IMR-90 (cell line): Measurements from ENCODE around the gene PRM2. TPM values are rescaled to one million over a fixed set of nuclear protein-coding genes. Genes with fewer than 3 reads are reported as not detected.

Experiments
- ATAC-seq: fragments of 200-7000 bp; cut with Tn5 transposase; 2 replicates; pipeline ENCODE4 v1.9.1; 2020; ENCODE audit warnings: low read depth, mild to moderate bottlenecking, moderate library complexity
- BruUV-seq: library from RNA; stranded (reverse); fragments of 400-500 nt; replicated peaks from 2 replicates; lab custom pipeline; 2021; lab: Mats Ljungman, UMichigan
- CTCF ChIA-PET: fragments of 300-600 bp; formaldehyde crosslinking; extraction: SDS; loops from one replicate; lab custom pipeline; 2021; ENCODE audit warnings: antibody characterized with exemption; lab: Yijun Ruan, JAX
- POLR2A ChIA-PET: fragments of 300-600 bp; sonication (Branson Sonifier 250); formaldehyde crosslinking; loops from one replicate; lab custom pipeline; 2022; ENCODE audit warnings: antibody characterized with exemption; ENCODE audit not compliant: unreplicated experiment; lab: Charles Lee
- DNase-seq: peaks from one replicate; pipeline ENCODE4 v3.0.0; 2013
- H2AFZ ChIP-seq: replicated peaks from 2 replicates; pipeline ENCODE3; 2013; ENCODE audit warnings: low read length, mild to moderate bottlenecking; ENCODE audit not compliant: poor library complexity
- H2AK5ac ChIP-seq: 2 replicates; pipeline ENCODE4 v1.6.1; 2013; ENCODE audit warnings: low read depth, low read length, inconsistent platforms
- H2AK9ac ChIP-seq: replicated peaks from 2 replicates; pipeline ENCODE3; 2013; ENCODE audit warnings: mild to moderate bottlenecking, low read depth, low read length, moderate library complexity; ENCODE audit not compliant: poor library complexity
- H2BK120ac ChIP-seq: 2 replicates; pipeline ENCODE4 v1.6.1; 2013; ENCODE audit warnings: low read depth, low read length, inconsistent platforms
- H2BK15ac ChIP-seq: 3 replicates; pipeline ENCODE4 v1.6.1; 2013; ENCODE audit warnings: low read depth, low read length, inconsistent platforms
- H2BK20ac ChIP-seq: 2 replicates; pipeline ENCODE4 v1.6.1; 2013; ENCODE audit warnings: low read depth, mild to moderate bottlenecking, inconsistent platforms, low read length, moderate library complexity
- H2BK5ac ChIP-seq: 2 replicates; pipeline ENCODE4 v1.6.1; 2013; ENCODE audit warnings: mild to moderate bottlenecking, low read depth, low read length, inconsistent platforms; ENCODE audit not compliant: poor library complexity, severe bottlenecking
- H3K14ac ChIP-seq: replicated peaks from 2 replicates; pipeline ENCODE4 v1.6.1; 2013; ENCODE audit warnings: low read depth, low read length, inconsistent platforms
- H3K18ac ChIP-seq: 2 replicates; pipeline ENCODE4 v1.6.1; 2013; ENCODE audit warnings: low read depth, low read length, control low read depth
- H3K23ac ChIP-seq: 2 replicates; pipeline ENCODE4 v1.6.1; 2013; ENCODE audit warnings: low read depth, low read length, inconsistent platforms
- H3K27ac ChIP-seq: 2 replicates; pipeline ENCODE4 v1.5.1; 2013; ENCODE audit warnings: mild to moderate bottlenecking, control low read depth, low read length; ENCODE audit not compliant: insufficient read depth
- H3K27me3 ChIP-seq: 2 replicates; pipeline ENCODE4 v1.6.1; 2013; ENCODE audit warnings: low read length; ENCODE audit not compliant: control insufficient read depth, insufficient read depth
- H3K36me3 ChIP-seq: 2 replicates; pipeline ENCODE4 v1.6.1; 2013; ENCODE audit warnings: low read length, mixed read lengths; ENCODE audit not compliant: control insufficient read depth, insufficient read depth
- H3K4ac ChIP-seq: 2 replicates; pipeline ENCODE4 v1.6.1; 2013; ENCODE audit warnings: low read depth, low read length, inconsistent platforms
- H3K4me1 ChIP-seq: 2 replicates; pipeline ENCODE4 v1.6.1; 2013; ENCODE audit warnings: low read length, mixed read lengths; ENCODE audit not compliant: control insufficient read depth, insufficient read depth
- H3K4me2 ChIP-seq: 2 replicates; pipeline ENCODE4 v1.6.1; 2013; ENCODE audit warnings: low read depth, mild to moderate bottlenecking, control low read depth, low read length, moderate library complexity
- H3K4me3 ChIP-seq: 2 replicates; pipeline ENCODE4 v1.5.1; 2013; ENCODE audit warnings: low read depth, mild to moderate bottlenecking, control low read depth, low read length, moderate library complexity; ENCODE audit not compliant: insufficient read depth
- H3K56ac ChIP-seq: 2 replicates; pipeline ENCODE4 v1.6.1; 2013; ENCODE audit warnings: low read length, inconsistent platforms; ENCODE audit not compliant: insufficient read depth; ENCODE audit errors: extremely low read depth
- H3K79me1 ChIP-seq, 2 experiments: 2 replicates each; pipeline ENCODE4 v1.6.1; 2013; ENCODE audit warnings: low read length in 2 of 2, inconsistent platforms in 1 of 2, low read depth in 1 of 2
- H3K9ac ChIP-seq: 2 replicates; pipeline ENCODE4 v1.6.1; 2013; ENCODE audit warnings: low read depth, low read length, control low read depth
- H3K9me1 ChIP-seq: 2 replicates; pipeline ENCODE4 v1.6.1; 2013; ENCODE audit warnings: low read length, inconsistent platforms; ENCODE audit not compliant: insufficient read depth
- H3K9me3 ChIP-seq: 2 replicates; pipeline ENCODE4 v1.6.1; 2013; ENCODE audit warnings: low read length; ENCODE audit not compliant: control insufficient read depth, insufficient read depth
- H4K20me1 ChIP-seq: 2 replicates; pipeline ENCODE4 v1.6.1; 2013; ENCODE audit warnings: low read length, inconsistent platforms; ENCODE audit not compliant: insufficient read depth
- H4K5ac ChIP-seq: 2 replicates; pipeline ENCODE4 v1.6.1; 2013; ENCODE audit warnings: mild to moderate bottlenecking, low read depth, low read length, control low read depth
- H4K8ac ChIP-seq, 2 experiments: 2 replicates each; pipeline ENCODE4 v1.6.1; 2013; ENCODE audit warnings: low read depth in 2 of 2, low read length in 2 of 2, control low read depth in 1 of 2, inconsistent platforms in 1 of 2
- H4K91ac ChIP-seq: 2 replicates; pipeline ENCODE4 v1.6.1; 2013; ENCODE audit warnings: low read depth, low read length, inconsistent platforms; ENCODE audit not compliant: insufficient read depth
- BHLHE40 ChIP-seq: fragments of 150-350 bp; IDR thresholded peaks from 2 replicates; pipeline ENCODE4 v1.6.1; 2016; ENCODE audit warnings: mild to moderate bottlenecking, low read depth, low read length
- CEBPB ChIP-seq: IDR thresholded peaks from 2 replicates; pipeline ENCODE4 v1.6.1; 2012; ENCODE audit warnings: low read depth, low read length, improper control_type of control experiment
- CHD1 ChIP-seq: IDR thresholded peaks from 2 replicates; pipeline ENCODE4 v1.6.1; 2012; ENCODE audit warnings: low read depth, low read length, improper control_type of control experiment
- ELK1 ChIP-seq: fragments of 150-350 bp; IDR thresholded peaks from 2 replicates; pipeline ENCODE4 v1.6.1; 2016; ENCODE audit warnings: low read depth, mild to moderate bottlenecking, low read length, moderate library complexity, borderline replicate concordance
- FOS ChIP-seq: fragments of 150-350 bp; IDR thresholded peaks from 2 replicates; pipeline ENCODE4 v1.6.1; 2016; ENCODE audit warnings: low read depth, low read length
- MAFK ChIP-seq: IDR thresholded peaks from 2 replicates; pipeline ENCODE4 v1.6.1; 2012; ENCODE audit warnings: low read depth, low read length, improper control_type of control experiment
- MAZ ChIP-seq: IDR thresholded peaks from 2 replicates; pipeline ENCODE4 v1.6.1; 2012; ENCODE audit warnings: low read depth, mild to moderate bottlenecking, low read length, improper control_type of control experiment, moderate library complexity, borderline replicate concordance
- MXI1 ChIP-seq: IDR thresholded peaks from 2 replicates; pipeline ENCODE4 v1.6.1; 2012; ENCODE audit warnings: low read depth, mild to moderate bottlenecking, low read length, moderate library complexity, borderline replicate concordance
- NFE2L2 ChIP-seq: fragments of 150-350 bp; IDR thresholded peaks from 2 replicates; pipeline ENCODE4 v1.6.1; 2016; ENCODE audit warnings: low read depth, mild to moderate bottlenecking, low read length
- POLR2A ChIP-seq: IDR thresholded peaks from 2 replicates; pipeline ENCODE4 v1.6.1; 2012; ENCODE audit warnings: mild to moderate bottlenecking, low read depth, low read length
- RAD21 ChIP-seq: IDR thresholded peaks from 2 replicates; pipeline ENCODE4 v1.6.1; 2012; ENCODE audit warnings: low read length, improper control_type of control experiment
- RCOR1 ChIP-seq: IDR thresholded peaks from 2 replicates; pipeline ENCODE4 v1.6.1; 2012; ENCODE audit warnings: mild to moderate bottlenecking, low read length, improper control_type of control experiment; ENCODE audit not compliant: insufficient replicate concordance
- RFX5 ChIP-seq: IDR thresholded peaks from 2 replicates; pipeline ENCODE4 v1.8.0; 2012; ENCODE audit warnings: low read depth, mild to moderate bottlenecking, low read length, moderate library complexity
- SMC3 ChIP-seq: fragments of 150-350 bp; IDR thresholded peaks from 2 replicates; pipeline ENCODE4 v1.6.1; 2016; ENCODE audit warnings: low read depth, mild to moderate bottlenecking, antibody characterized with exemption, low read length, moderate library complexity
- WGBS, 2 experiments: methylation state at CpG; one replicate each; pipeline versions ENCODE4 v1.1.5 to v1.1.7; 2013; ENCODE audit warnings: missing lambda C conversion rate in 2 of 2; ENCODE audit not compliant: insufficient read length in 1 of 2; ENCODE audit errors: extremely low coverage in 2 of 2; 5-methylcytosine and 5-hydroxymethylcytosine counted together
- dilution Hi-C: fragments of 300-500 bp; cut with HindIII; formaldehyde crosslinking; loops from one replicate; pipeline ENCODE4 v1.14.3; 2018; ENCODE audit warnings: low sequenced_read_pairs; ENCODE audit not compliant: unreplicated experiment
- in situ Hi-C: fragments of 300-500 bp; cut with MboI; formaldehyde crosslinking; loops from 3 replicates; pipeline ENCODE4 v1.14.3; 2019; ENCODE audit warnings: low sequenced_read_pairs, inconsistent platforms, mixed read lengths
- intact Hi-C: fragments of 100-400 bp; cut with micrococcal nuclease; formaldehyde crosslinking; loops from 2 replicates; pipeline ENCODE4 v1.10.0; 2022
- polyA plus RNA-seq, 3 experiments: library from polyadenylated mRNA; depleted of rRNA; stranded (reverse); fragments of >200 nt; gene quantifications; 2 replicates each; pipeline ENCODE4 v1.2.3, GENCODE V29; 2012; ENCODE audit warnings: low replicate concordance in 1 of 3
- total RNA-seq: library from RNA; depleted of rRNA; stranded (reverse); fragments of >200 nt; gene quantifications from 2 replicates; pipeline ENCODE4 v1.2.3, GENCODE V29; 2012
- TF ChIP-seq, protein P1 (sequence below): conservative IDR thresholded peaks from 2 replicates; pipeline ENCODE4 v1.5.1; 2012; ENCODE audit warnings: mild to moderate bottlenecking, low read depth, low read length, improper control_type of control experiment
- TF ChIP-seq, protein P2 (sequence below): fragments of 150-350 bp; IDR thresholded peaks from 2 replicates; pipeline ENCODE4 v1.6.1; 2017; ENCODE audit warnings: mild to moderate bottlenecking, antibody characterized with exemption, low read length, low read depth

Gene PRM2
- total and polyA plus RNA-seq, 2 of the 4 experiments (the other 2 are of a cell fraction): not detected

DNA sequence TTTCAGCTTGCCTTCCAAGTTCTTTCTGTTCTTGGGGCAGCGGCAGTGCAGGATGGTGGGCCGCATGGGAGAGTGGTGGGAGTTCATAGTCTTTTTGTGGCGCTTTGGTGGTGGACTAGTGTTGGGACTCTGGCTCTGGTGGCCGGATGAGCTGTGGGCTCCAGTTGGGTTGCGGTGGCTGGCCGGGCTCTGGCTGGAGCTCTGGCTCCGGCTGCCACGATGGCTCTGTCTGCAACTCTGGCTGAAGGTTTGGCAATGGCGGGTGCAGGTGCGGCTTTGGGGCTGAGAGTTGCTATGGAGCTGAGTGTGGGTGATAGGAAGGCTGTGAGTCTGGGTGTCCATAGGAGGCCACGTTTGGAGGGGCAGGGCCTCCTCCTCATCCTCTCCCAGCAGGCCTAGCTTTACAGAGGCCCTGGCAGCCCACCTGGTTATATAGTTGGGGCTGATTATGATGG, 7.3 kb downstream of the PRM2 start, which contains the start of gene TNP2:
TNP2 (minus strand) TSS at position 405 of the 455 bp plus-strand sequence; CDS start at position 342, 63 bp downstream.
- DNase-seq: no peak
- Histone ChIP-seq H2BK20ac (no peak within 1 kb of the TSS), H3K9ac (no peak within 1 kb of the TSS), H3K36me3 (no peaks in the 10 kb centered on the region), H3K9me1 (no peaks in the 10 kb centered on the region), H3K56ac (no peak within 1 kb of the TSS), H4K8ac (no peak within 1 kb of the TSS), H2BK15ac (no peak within 1 kb of the TSS), H3K27ac (no peak within 1 kb of the TSS), H2AK9ac (no peak within 1 kb of the TSS), H2BK120ac (no peak within 1 kb of the TSS), H3K4me1 (peaks cover 5% of the 10 kb centered on the region; the same call in 1 of the 2 replicates), H3K14ac (no peak within 1 kb of the TSS), H3K4me2 (no peak within 1 kb of the TSS), H2BK5ac (no peak within 1 kb of the TSS), H3K23ac (no peak within 1 kb of the TSS), H3K79me1 (no peaks in the 10 kb centered on the region), H2AK5ac (no peak within 1 kb of the TSS), H3K4me3 (no peak within 1 kb of the TSS), H3K27me3 (peaks cover 12% of the 10 kb centered on the region), H4K91ac (no peak within 1 kb of the TSS), H3K9me3 (no peaks in the 10 kb centered on the region), H2AFZ (no peak within 1 kb of the TSS), H4K5ac (no peak within 1 kb of the TSS), H3K18ac (no peak within 1 kb of the TSS), H4K20me1 (no peaks in the 10 kb centered on the region), H3K4ac (no peak within 1 kb of the TSS)
- dilution Hi-C loops (no loop called here), intact Hi-C loops (no loop called here), in situ Hi-C loops (no loop called here)
- ATAC-seq: no peak
- no TSS peak for BruUV-seq
- POLR2A ChIA-PET: no interaction called here
- CTCF ChIA-PET: no interaction called here
- no peak for TF ChIP-seq MXI1
- no peak for TF ChIP-seq BHLHE40
- TF ChIP-seq CEBPB: no peak
- TF ChIP-seq, protein P1, sequence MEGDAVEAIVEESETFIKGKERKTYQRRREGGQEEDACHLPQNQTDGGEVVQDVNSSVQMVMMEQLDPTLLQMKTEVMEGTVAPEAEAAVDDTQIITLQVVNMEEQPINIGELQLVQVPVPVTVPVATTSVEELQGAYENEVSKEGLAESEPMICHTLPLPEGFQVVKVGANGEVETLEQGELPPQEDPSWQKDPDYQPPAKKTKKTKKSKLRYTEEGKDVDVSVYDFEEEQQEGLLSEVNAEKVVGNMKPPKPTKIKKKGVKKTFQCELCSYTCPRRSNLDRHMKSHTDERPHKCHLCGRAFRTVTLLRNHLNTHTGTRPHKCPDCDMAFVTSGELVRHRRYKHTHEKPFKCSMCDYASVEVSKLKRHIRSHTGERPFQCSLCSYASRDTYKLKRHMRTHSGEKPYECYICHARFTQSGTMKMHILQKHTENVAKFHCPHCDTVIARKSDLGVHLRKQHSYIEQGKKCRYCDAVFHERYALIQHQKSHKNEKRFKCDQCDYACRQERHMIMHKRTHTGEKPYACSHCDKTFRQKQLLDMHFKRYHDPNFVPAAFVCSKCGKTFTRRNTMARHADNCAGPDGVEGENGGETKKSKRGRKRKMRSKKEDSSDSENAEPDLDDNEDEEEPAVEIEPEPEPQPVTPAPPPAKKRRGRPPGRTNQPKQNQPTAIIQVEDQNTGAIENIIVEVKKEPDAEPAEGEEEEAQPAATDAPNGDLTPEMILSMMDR: no peak
- TF ChIP-seq MAFK: no peak
- no peak for TF ChIP-seq FOS
- no peak for TF ChIP-seq RAD21
- no peak for TF ChIP-seq NFE2L2
- TF ChIP-seq RCOR1: no peak
- TF ChIP-seq RFX5: no peak
- no peak for TF ChIP-seq POLR2A
- TF ChIP-seq MAZ: no peak
- TF ChIP-seq ELK1: no peak
- no peak for TF ChIP-seq CHD1
- TF ChIP-seq SMC3: no peak
- TF ChIP-seq, protein P2, sequence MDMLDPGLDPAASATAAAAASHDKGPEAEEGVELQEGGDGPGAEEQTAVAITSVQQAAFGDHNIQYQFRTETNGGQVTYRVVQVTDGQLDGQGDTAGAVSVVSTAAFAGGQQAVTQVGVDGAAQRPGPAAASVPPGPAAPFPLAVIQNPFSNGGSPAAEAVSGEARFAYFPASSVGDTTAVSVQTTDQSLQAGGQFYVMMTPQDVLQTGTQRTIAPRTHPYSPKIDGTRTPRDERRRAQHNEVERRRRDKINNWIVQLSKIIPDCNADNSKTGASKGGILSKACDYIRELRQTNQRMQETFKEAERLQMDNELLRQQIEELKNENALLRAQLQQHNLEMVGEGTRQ: no peak
- 81% methylated on average over 3 of the region's 11 CpGs; no CpG with 5 or more reads in 1 of the 2 experiments for WGBS, 2 experiments
